Measurements from ENCODE around the gene RAB6D. TPM values are rescaled to one million over a fixed set of nuclear protein-coding genes. Genes with fewer than 3 reads are reported as not detected.
"Not testable (repeated sequence)": the region's sequence is repeated elsewhere in the genome, so short reads cannot be mapped to it uniquely, and the experiment has no call there.

Gene RAB6D
- total RNA-seq, 1 experiment from 2014 or later = not detected

DNA sequence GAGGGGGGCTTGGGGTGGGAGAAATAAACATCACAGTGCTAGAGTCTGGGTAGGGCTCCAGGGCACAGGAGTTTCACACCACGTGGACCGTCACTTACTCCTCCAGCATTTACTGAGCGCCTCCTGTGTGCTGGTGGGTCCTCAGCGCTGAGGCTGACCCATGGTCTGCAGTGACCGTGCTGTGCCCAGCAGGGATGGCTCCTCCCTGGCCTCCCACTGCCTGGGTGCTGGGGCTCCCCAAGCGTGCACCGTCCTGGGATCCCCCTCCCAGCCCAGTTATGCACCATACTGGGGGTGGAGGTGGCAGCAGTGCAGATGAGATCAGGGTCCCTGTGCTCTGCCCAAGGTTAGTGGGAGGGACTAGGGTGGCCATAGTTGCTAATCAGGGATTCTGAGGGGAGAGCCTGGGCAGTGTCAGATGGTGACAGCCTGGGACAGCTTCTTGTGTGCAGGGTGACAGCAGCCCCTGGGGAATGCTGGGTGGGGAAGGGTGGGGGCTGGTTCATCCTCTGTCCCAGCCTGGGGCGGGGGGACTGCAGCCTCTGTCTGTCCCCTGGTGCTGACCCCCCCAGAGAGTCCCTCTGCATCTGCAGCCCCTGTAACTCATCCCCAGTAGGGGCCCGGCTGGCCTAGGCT lies 26.6 kb upstream of the RAB6D start:
- DNase-seq; H3K27me3 ChIP-seq; H3K27ac ChIP-seq; H3K36me3 ChIP-seq; H3K4me1 ChIP-seq; H3K9me3 ChIP-seq (replicated peaks); H3K4me3 ChIP-seq: not testable (repeated sequence)

DNA sequence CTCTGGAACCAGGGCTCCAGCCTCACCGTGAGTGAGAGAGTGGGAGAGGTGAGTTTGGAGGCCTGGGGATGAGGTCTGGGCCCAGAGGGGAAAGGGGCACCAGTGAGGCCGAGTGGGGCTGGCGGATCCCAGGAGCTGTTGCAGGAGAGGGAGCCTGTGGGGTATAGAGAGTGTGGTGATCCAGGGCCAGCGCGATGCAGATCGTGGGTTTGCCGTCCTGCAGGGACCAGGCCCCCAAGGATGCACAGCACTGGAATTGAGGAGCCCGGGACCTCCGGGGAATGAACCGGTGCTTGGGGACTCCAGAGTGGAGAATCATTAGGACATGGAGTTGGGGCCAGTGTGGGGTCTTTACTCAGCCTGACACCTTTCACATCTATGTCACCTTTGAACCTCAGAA lies 25.7 kb upstream of the RAB6D start:
- DNase-seq = no peak
- Histone ChIP-seq H3K4me1 (no peaks in the 10 kb centered on the region), H3K36me3 (no peaks in the 10 kb centered on the region), H3K4me3 (no peak overlapping the region), H3K9me3 (replicated peaks) (no peaks in the 10 kb centered on the region), H3K27me3 (no peaks in the 10 kb centered on the region), H3K27ac (no peak overlapping the region)

DNA sequence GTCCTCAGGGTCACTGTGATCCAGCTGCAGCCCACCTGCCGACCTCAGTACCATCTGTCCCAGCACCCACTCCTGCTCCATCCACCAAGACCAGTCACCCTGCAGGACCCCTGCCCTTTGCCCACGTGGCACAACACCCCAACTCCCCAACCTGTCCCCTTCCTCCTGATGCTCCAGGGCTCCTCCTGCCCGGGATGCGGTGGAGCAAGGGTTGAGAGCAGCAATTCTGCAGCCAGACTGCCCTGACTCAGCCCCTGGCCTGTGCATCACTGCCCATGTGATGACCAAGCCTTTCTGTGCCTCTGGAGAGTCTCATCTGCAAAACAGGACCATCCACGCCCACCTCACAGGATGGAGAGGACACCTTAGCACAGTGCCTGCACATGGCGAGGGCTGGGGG lies 24.9 kb upstream of the RAB6D start:
- not testable (repeated sequence) for DNase-seq; H3K36me3 ChIP-seq; H3K27me3 ChIP-seq; H3K9me3 ChIP-seq (replicated peaks); H3K4me1 ChIP-seq; H3K27ac ChIP-seq; H3K4me3 ChIP-seq

DNA sequence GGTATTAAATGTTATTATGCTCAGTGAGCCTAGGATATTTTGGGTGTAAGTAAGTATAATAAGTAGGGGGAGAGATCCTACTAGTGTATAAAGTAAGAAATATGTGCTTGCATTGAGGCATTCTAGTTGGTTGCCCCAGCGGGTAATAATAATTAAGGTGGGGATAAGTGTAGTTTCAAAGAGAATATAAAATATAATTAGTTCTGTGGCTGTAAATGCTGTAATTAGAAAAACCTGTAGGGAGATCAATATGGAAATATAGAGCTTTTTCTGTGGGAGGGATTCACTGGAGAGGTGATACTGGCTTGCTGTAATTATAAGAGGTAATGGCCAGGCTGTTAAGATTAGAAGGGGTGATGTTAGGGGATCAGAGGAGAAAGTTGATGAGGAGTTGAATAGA lies 9.1 kb upstream of the RAB6D start:
- not testable (repeated sequence) for H3K36me3 ChIP-seq; H3K4me1 ChIP-seq; H3K27ac ChIP-seq; H3K27me3 ChIP-seq; H3K9me3 ChIP-seq (replicated peaks); DNase-seq; H3K4me3 ChIP-seq

DNA sequence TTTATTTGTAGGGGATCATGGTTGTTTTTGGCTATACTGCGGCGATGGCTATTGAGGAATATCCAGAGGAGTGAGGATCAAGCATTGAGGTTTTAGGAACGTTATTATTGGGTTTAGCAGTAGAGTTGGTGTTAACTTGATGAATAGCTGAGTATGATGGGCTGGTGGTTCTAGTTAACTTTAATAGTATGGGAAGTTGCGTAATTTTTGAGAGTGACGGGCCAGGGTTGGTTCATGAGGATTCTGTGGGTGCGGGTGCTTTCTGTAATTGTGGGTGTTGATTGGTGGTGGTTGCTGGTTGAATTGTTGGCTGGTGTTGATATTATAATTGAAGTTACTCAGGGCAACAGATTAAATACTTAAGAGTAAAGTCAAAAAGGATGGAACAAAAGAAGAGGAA lies 6.0 kb upstream of the RAB6D start:
- H3K4me1 ChIP-seq = no peaks in the 10 kb centered on the region
- H3K36me3 ChIP-seq = no peaks in the 10 kb centered on the region
- no peaks in the 10 kb centered on the region for H3K27me3 ChIP-seq
- no peak for DNase-seq
- no peaks in the 10 kb centered on the region for H3K9me3 ChIP-seq (replicated peaks)
- H3K27ac ChIP-seq = no peak overlapping the region
- no peak overlapping the region for H3K4me3 ChIP-seq

DNA sequence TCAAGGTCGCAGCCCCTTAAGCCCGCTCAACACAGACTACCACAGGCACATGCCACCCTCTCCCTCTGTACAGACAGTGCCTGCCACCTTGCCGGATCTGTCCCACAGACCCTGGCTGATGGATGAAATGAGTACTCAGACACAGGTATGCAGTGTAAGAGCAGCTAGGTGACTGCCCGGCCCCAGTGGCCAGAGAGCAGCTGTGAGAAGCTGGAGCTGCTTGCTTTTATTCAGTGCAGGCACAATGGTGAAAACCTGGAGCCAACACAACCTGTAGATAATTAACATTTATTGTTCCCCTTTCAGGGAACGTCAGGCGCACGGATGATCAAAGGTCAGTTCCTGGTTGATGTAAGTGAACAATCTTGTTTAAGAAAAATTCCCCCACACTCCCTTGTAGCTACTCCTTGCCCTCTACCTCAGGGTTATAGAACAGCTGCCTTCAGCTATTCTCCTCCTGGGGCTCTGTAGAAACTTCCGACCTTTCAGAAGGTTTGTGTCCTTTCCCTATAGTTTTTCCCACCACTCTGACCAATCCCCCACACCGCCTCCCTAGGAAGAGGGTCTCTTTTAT lies 4.6 kb upstream of the RAB6D start:
- H3K27me3 ChIP-seq; H3K36me3 ChIP-seq; H3K4me3 ChIP-seq; H3K9me3 ChIP-seq (replicated peaks); H3K27ac ChIP-seq; DNase-seq; H3K4me1 ChIP-seq: not testable (repeated sequence)

DNA sequence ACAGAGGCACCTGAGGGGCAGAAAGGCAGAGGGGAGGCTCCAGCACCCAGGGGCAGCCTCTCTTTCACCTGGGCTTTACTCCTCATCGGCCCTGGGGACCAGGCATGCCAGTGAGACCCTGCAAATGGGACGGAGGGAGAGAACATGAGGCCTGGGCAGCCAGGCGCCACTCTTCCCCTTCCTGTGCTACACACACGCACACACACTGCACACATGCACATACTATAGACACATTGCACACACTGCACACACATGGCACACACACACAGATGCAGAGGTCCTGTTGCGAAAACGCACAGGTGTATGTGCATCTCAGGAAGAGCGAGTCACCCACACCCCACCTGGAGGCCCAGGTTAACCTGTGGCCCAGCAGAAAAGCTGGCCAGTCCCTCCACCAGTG lies 3.4 kb upstream of the RAB6D start:
- Histone ChIP-seq H3K36me3 (no peaks in the 10 kb centered on the region), H3K9me3 (replicated peaks) (no peaks in the 10 kb centered on the region), H3K4me3 (no peak overlapping the region), H3K4me1 (no peaks in the 10 kb centered on the region), H3K27ac (no peak overlapping the region), H3K27me3 (no peaks in the 10 kb centered on the region)
- DNase-seq = no peak

DNA sequence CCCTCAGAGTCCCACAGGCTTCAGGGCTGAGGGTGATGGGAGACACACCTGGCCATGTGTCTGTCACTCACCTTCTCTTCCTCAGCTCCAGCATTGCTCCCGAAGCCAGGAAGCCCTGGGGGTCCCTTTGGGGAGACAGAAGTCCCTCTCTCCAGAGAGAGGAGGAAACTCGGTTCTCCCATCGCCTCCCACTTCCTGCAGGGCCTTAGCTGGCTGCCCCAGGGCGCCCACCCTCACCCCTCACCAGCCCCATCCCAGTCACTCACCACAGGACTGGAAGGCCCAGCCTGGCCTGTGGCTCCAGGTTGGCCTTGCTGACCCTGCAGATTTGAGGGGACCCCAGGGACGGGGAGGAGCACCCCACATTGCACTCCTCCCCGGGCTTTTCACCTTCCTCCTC lies 2.7 kb upstream of the RAB6D start:
- no peak for DNase-seq
- no peaks in the 10 kb centered on the region for H3K36me3 ChIP-seq
- no peaks in the 10 kb centered on the region for H3K4me1 ChIP-seq
- H3K27ac ChIP-seq = no peak overlapping the region
- H3K4me3 ChIP-seq = no peak overlapping the region
- no peaks in the 10 kb centered on the region for H3K27me3 ChIP-seq
- no peaks in the 10 kb centered on the region for H3K9me3 ChIP-seq (replicated peaks)

DNA sequence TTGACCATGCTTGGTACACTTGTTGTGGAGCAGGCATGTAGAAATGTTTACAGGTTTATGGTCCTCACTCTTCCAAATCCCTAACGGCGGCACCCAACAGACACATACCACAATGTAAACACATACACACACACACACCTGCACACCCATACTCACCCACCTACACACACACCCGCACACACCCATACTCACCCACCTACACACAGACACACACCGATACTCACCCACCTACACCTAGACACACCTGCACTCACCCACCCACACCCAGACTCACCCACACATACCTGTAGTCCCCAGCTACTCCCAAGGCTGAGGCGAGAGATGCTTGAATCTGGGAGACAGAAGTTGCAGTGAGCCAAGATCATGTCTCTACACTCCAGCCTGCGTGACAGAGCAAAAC lies 1.5 kb upstream of the RAB6D start:
- Histone ChIP-seq H3K9me3 (replicated peaks) (no peaks in the 10 kb centered on the region), H3K27me3 (no peaks in the 10 kb centered on the region), H3K27ac (no peak overlapping the region), H3K4me3 (no peak overlapping the region), H3K36me3 (no peaks in the 10 kb centered on the region), H3K4me1 (no peaks in the 10 kb centered on the region)
- no peak for DNase-seq

DNA sequence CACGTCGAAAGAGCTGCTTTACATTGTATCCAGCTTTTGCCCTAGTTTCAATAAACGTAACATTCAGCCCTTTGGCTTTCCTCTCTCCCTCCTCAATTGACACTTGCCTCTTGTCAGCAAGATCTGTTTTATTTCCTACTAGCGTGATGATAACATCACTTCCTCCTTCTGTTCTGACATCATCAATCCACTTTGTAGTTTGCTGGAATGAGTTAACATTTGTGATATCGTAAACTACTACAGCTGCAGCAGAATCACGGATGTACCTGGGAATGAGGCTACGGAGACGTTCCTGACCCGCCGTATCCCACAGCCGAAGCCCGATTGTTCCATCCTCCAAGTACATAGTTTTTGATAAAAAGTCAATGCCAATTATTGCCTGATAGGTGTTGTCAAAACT lies 755 bp downstream of the RAB6D start:
- not testable (repeated sequence) for H3K36me3 ChIP-seq; H3K4me3 ChIP-seq; H3K27me3 ChIP-seq; H3K27ac ChIP-seq; H3K9me3 ChIP-seq (replicated peaks); DNase-seq; H3K4me1 ChIP-seq

DNA sequence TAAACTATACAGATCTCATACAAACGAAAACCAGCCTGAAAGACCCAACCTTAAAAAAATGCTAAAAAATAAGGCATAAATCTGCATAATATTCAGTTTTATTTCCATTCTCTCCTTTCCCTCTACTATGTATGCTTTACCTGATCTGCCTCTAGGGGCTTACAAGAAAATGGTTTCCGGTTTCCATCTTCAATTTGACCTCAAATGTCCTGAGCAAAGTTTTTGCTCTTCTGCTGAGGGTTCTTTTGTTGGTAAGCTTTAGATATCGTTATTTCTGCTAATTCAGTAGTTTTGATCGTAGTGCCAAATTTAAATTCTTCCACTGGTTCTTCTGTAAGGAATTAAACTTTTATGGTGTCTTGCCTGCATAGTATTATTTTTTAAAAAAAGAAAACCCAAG lies 2.2 kb downstream of the RAB6D start:
- H3K9me3 ChIP-seq (replicated peaks); H3K27me3 ChIP-seq; DNase-seq; H3K36me3 ChIP-seq; H3K4me3 ChIP-seq; H3K27ac ChIP-seq; H3K4me1 ChIP-seq: not testable (repeated sequence)

DNA sequence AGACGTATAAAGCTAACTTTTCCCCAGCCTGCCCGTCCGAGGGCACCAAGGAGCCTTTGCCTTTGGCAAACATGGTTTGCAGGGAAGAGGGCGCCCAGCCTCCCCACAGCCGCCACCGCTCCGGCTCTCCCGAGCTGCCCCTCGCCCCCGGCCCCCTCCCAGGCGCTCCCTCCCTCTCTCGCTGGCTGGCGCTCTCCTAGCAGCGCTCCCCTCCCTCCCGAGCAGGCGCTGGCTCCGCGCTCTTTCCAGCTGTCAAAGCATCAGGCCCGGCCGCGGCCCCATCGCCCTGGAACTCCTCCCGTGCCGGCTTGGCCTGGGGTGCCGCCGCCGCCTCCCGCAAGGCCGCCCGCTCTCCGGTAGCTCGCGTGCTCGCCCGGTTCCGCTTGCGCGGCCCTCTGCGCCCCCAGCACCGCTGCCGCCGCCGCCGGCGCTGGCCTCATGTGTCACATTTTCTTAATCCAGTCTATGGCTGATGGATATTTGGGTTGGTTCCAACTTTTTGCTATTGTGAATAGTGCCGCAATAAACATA lies 10.7 kb downstream of the RAB6D start:
- not testable (repeated sequence) for H3K4me3 ChIP-seq; H3K9me3 ChIP-seq (replicated peaks); H3K36me3 ChIP-seq; DNase-seq; H3K27ac ChIP-seq; H3K27me3 ChIP-seq; H3K4me1 ChIP-seq

DNA sequence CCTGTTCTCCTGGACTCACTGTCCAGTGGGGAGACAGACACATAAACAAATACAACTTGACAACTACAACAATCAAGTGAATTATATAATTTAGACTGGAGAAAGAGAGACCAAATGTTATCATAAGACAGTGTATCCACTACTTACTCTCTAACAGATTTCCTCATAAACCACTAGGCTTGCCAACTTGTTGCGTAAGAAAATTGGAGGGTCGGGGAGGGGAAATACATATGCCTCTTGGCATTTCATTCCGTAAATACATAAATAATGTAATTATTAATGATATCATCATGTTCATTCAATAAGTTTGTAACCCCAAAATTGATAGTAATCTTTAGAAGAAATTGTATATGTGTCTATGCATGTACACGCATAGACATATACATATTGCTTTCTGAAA lies 14.9 kb downstream of the RAB6D start:
- Histone ChIP-seq H3K27ac (no peak overlapping the region), H3K4me3 (no peak overlapping the region), H3K9me3 (replicated peaks) (no peaks in the 10 kb centered on the region), H3K4me1 (no peaks in the 10 kb centered on the region), H3K36me3 (no peaks in the 10 kb centered on the region), H3K27me3 (no peaks in the 10 kb centered on the region)
- DNase-seq = no peak

DNA sequence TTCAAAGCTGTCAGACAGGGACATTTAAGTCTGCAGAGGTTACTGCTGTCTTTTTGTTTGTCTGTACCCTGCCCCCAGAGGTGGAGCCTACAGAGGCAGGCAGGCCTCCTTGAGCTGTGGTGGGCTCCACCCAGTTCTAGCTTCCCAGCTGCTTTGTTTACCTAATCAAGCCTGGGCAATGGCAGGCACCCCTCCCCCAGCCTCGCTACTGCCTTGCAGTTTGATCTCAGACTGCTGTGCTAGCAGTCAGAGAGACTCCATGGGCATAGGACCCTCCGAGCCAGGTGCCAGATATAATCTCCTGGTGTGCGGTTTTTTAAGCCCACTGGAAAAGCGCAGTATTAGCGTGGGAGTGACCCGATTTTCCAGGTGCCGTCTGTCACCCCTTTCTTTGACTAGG lies 16.9 kb downstream of the RAB6D start:
- not testable (repeated sequence) for H3K27me3 ChIP-seq; H3K27ac ChIP-seq; H3K36me3 ChIP-seq; DNase-seq; H3K4me3 ChIP-seq; H3K9me3 ChIP-seq (replicated peaks); H3K4me1 ChIP-seq

DNA sequence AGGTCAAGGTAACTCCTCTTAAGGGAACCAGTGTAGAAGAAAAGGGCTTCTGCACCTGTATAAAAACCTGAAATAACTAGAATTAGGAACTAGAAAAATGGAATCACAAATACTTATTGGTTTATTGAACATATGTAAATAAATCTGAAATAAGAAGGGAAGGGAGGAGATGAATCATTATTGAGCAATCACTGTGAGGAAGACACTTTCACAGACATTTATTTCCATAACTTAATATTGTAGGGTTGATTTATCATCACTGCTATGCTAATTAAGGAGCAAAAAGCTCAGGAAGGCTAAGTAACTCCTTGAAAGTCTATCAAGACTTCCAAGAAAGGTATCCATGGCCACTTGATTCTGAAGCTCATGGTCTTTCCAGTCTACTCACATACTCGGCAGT lies 24.7 kb downstream of the RAB6D start:
- H3K36me3 ChIP-seq; DNase-seq; H3K9me3 ChIP-seq (replicated peaks); H3K27me3 ChIP-seq; H3K4me3 ChIP-seq; H3K27ac ChIP-seq; H3K4me1 ChIP-seq: not testable (repeated sequence)

DNA sequence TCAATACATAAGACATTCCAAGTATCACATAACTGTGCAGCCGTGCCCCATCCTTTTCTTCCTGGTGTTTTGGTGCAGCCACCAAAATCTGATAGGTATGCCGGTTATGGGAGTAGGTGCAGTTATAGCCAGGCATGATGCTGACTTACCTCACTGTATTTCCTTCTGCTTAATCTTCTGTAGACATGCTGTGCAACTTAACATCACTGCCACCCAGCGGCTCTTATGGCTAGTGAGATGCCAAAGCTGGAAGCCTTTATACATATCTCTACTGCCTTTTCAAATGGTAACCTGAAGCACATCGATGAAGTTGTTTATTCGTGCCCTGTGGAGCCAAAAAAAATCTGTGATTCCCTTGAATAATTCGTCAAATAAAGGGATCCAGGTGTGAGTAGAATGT lies 28.6 kb downstream of the RAB6D start:
- H3K4me3 ChIP-seq; H3K36me3 ChIP-seq; H3K27ac ChIP-seq; H3K4me1 ChIP-seq; H3K27me3 ChIP-seq; H3K9me3 ChIP-seq (replicated peaks): not testable (repeated sequence)
- DNase-seq = peak in 1 of 2 experiments; percentile 7
